ENCODE results near the gene NEAT1. TPM values are rescaled to one million over a fixed set of nuclear protein-coding genes. Genes with fewer than 3 reads are reported as not detected.

The NEAT1 gene
- total RNA-seq, 1 donor from 2014 or later: 37.2 TPM

DNA sequence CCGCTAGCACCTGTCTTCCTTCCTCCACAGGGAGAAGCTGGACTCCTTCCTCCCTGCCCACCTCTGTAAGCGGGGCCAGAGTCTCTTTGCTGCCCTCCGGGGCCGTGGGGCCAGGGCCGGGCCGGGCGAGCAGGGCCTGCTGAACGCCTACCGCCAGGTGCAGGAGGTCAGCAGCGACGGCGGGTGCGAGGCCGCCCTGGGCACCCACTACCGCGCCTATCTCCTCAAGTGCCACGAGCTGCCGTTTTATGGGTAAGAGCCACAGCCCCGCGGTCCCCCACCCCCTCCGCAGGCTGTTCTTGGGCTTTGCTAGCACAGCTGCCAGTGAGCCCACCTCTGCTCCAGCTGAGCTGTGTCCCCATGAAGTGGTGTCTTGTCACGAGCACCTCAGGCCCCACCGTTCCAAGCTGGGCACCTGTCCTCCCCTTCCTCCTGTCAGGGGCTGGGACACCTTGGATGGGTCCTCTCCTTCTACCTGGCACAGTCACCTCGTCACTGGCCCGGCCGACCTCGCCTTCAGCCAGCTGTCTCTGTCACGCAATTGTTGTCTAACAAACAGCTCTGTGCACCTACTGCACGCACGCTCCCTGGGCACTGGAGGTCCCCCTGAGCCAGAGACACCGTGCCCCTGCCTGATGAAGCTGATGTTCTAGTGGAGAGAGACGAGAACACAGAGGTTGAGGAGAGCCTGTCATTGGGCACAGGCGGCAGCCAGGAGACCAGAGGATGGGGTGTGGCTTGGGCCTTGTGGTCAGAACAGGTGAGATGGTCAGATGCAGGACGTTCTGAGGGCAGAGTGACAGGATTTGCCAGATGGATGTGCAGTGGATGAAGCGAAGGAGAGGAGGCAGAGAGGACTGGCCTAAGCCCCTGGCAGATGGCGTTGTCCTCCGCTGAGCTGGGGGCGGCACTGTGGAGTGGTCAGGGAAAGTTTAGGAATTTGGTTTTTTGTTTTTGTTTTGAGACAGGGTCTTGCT, 25.5 kb upstream of the NEAT1 start:
- TF ChIP-seq, protein P1, sequence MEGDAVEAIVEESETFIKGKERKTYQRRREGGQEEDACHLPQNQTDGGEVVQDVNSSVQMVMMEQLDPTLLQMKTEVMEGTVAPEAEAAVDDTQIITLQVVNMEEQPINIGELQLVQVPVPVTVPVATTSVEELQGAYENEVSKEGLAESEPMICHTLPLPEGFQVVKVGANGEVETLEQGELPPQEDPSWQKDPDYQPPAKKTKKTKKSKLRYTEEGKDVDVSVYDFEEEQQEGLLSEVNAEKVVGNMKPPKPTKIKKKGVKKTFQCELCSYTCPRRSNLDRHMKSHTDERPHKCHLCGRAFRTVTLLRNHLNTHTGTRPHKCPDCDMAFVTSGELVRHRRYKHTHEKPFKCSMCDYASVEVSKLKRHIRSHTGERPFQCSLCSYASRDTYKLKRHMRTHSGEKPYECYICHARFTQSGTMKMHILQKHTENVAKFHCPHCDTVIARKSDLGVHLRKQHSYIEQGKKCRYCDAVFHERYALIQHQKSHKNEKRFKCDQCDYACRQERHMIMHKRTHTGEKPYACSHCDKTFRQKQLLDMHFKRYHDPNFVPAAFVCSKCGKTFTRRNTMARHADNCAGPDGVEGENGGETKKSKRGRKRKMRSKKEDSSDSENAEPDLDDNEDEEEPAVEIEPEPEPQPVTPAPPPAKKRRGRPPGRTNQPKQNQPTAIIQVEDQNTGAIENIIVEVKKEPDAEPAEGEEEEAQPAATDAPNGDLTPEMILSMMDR (conservative IDR thresholded peaks at IDR 0.05): no peak
- Mint-ChIP-seq H3K27me3 (ENCODE audit: low read depth) (no peaks in the 10 kb centered on the region), H3K36me3 (ENCODE audit: low read depth) (peaks cover 3% of the 10 kb centered on the region), H3K27ac (ENCODE audit: unreplicated experiment) (no peak overlapping the region), H3K9me3 (no peaks in the 10 kb centered on the region), H3K4me1 (no peaks in the 10 kb centered on the region), H3K4me3 (no peak overlapping the region)
- no peak for DNase-seq (ENCODE audit: low read depth, low spot score)

DNA sequence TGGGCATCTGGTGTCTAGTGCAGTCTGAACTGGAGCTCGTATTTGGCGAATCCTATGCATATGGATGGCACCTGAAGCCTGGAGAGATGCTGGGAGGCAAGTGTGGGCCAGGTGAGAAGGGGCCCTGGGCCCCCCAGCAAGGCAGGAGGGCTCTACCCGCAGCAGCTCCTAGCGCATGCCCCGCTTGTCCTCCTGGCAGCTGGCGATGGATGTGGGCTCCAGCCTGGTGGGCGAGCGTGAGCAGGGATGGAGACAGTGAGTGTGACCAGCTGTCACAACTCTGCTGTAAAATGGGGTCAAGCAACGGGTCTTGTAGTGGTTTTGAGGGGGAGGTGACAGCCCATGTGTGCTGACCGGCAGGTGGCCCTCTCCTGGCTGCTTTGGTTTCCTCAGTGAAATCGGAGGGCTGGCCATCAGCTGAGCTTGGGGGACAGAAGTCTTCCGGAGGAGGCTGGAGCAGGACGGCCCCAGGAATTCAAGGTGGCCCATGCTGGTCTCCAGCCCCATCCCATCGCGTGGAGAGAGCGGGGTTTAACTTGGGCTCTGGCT, 24.2 kb upstream of the NEAT1 start:
- DNase-seq (ENCODE audit: low read depth, low spot score): no peak
- TF ChIP-seq, protein P1 (conservative IDR thresholded peaks at IDR 0.05): no peak
- Mint-ChIP-seq H3K27ac (ENCODE audit: unreplicated experiment) (no peak overlapping the region), H3K36me3 (ENCODE audit: low read depth) (peaks cover 3% of the 10 kb centered on the region), H3K9me3 (no peaks in the 10 kb centered on the region), H3K27me3 (ENCODE audit: low read depth) (no peaks in the 10 kb centered on the region), H3K4me3 (no peak overlapping the region), H3K4me1 (no peaks in the 10 kb centered on the region)

DNA sequence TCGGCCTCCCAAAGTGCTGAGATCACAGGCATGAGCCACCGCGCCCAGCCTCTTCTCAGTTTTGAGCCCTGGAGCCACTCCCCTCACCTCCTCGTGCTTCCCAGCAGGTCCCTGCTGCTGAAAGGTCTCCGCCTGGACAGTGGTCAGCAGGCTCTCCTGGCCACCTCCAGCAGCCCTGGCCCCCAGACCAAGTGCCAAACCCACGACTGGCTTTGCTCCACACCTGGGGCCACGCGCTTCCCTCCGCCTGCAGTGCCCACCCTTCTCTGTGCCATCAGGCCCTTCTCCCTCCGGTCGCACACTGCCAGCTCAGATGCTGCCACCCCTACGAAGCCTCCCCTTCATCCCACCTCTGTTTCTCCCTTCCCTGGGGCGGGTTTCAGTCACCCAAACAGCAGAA, 23.3 kb upstream of the NEAT1 start:
- Mint-ChIP-seq H3K4me3 (no peak overlapping the region), H3K36me3 (ENCODE audit: low read depth) (peaks cover 3% of the 10 kb centered on the region), H3K27me3 (ENCODE audit: low read depth) (no peaks in the 10 kb centered on the region), H3K9me3 (no peaks in the 10 kb centered on the region), H3K27ac (ENCODE audit: unreplicated experiment) (no peak overlapping the region), H3K4me1 (no peaks in the 10 kb centered on the region)
- DNase-seq (ENCODE audit: low read depth, low spot score): no peak
- TF ChIP-seq, protein P1 (conservative IDR thresholded peaks at IDR 0.05): no peak

DNA sequence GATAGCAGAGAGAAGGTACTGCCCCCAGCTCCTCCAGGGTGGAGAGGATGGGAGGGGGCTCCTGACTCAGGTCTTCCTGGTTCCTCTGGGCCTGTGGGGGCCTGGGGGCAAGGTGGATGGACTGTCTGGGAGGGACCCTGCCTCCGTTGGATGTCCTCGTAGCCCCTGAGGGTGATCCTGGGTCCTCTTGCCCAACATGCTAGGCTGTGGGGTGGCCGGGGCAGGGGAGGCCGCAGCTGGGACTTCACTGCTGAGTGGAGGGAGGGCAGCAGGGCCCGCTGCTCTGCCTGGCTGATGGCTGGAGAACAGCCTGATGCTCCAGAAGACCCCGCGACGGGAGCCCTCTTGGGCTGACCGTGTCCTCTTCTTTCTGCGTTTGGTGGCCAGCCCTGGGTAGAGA, 22.8 kb upstream of the NEAT1 start:
- H3K4me3 Mint-ChIP-seq: no peak overlapping the region
- H3K27ac Mint-ChIP-seq (ENCODE audit: unreplicated experiment): no peak overlapping the region
- DNase-seq (ENCODE audit: low read depth, low spot score): no peak
- TF ChIP-seq, protein P1 (conservative IDR thresholded peaks at IDR 0.05): no peak
- no peaks in the 10 kb centered on the region for H3K4me1 Mint-ChIP-seq
- H3K36me3 Mint-ChIP-seq (ENCODE audit: low read depth): peaks cover 3% of the 10 kb centered on the region
- H3K9me3 Mint-ChIP-seq: no peaks in the 10 kb centered on the region
- no peaks in the 10 kb centered on the region for H3K27me3 Mint-ChIP-seq (ENCODE audit: low read depth)

DNA sequence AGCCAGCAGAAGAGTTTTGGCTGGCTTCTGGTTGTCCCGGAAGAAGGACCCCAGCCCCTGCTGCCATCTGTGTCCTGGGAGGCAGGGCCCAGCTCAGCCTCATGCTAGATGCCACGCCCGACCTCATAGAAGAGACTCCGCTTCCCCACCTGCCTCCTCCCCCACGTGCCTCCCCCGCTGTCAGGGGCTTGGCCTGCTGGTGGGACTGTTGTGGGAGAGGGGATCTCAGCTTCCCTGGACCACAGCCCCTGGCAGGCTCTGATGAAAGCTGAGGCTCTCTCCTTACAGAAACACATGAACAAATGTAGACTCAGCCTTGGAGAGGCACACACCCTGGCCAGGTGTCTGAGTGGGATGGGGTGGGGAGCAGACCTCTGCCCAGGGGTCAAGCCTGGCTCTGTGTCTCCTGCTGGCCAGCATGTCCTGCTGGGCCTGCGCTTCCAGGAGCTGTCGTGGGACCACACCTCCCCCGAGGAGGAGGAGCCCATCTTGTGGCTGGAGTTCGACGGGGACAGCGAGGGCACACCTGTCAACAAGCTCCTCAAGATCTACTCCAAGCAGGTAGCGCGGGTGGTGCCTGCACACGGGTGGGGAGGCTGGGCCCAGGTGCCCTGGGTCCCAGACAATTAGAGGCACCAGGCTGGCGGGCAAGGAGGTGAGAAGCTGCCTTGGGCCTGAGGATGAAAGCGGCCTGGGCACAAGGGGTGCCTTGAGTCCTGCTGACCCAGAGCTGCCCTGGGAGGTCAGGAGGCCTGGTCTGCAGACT, 22.1 kb upstream of the NEAT1 start:
- H3K9me3 Mint-ChIP-seq: no peaks in the 10 kb centered on the region
- TF ChIP-seq, protein P1 (conservative IDR thresholded peaks at IDR 0.05): no peak

More for the DNA sequence above, 22.1 kb upstream of the NEAT1 start:
- peaks cover 3% of the 10 kb centered on the region for H3K36me3 Mint-ChIP-seq (ENCODE audit: low read depth)
- H3K4me1 Mint-ChIP-seq: no peaks in the 10 kb centered on the region
- no peak for DNase-seq (ENCODE audit: low read depth, low spot score)
- no peaks in the 10 kb centered on the region for H3K27me3 Mint-ChIP-seq (ENCODE audit: low read depth)
- H3K27ac Mint-ChIP-seq (ENCODE audit: unreplicated experiment): no peak overlapping the region
- H3K4me3 Mint-ChIP-seq: no peak overlapping the region
